BJ (cell line): ENCODE measurements around the gene KRTAP5-5. TPM values are rescaled to one million over a fixed set of nuclear protein-coding genes. Genes with fewer than 3 reads are reported as not detected.
"Not testable (repeated sequence)": the region's sequence is repeated elsewhere in the genome, so short reads cannot be mapped to it uniquely, and the experiment has no call there.

ENCODE experiments used
- CTCF ChIA-PET: fragments of 350-600 bp; formaldehyde crosslinking; extraction: SDS; loops from one replicate; lab custom pipeline; 2021; ENCODE audit warnings: antibody characterized with exemption, inconsistent platforms; lab: Yijun Ruan, JAX
- POLR2A ChIA-PET: fragments of 300-600 bp; sonication (Branson Sonifier 250); formaldehyde crosslinking; extraction: SDS; loops from one replicate; lab custom pipeline; 2021; ENCODE audit warnings: antibody characterized with exemption; lab: Charles Lee
- DNase-seq: peaks from one replicate; pipeline ENCODE4 v3.0.0-alpha.2; 2011; ENCODE audit warnings: low read depth
- H3K27me3 ChIP-seq: 2 replicates; pipeline ENCODE4 v1.6.0; 2011; ENCODE audit warnings: low read length; ENCODE audit not compliant: control insufficient read depth, insufficient read depth
- H3K36me3 ChIP-seq: 2 replicates; pipeline ENCODE4 v1.5.1; 2011; ENCODE audit warnings: low read length; ENCODE audit not compliant: control insufficient read depth, insufficient read depth
- H3K4me3 ChIP-seq: 2 replicates; pipeline ENCODE4 v1.5.1; 2011; ENCODE audit warnings: low read depth, mild to moderate bottlenecking, control low read depth, low read length
- polyA plus RNA-seq: library from polyadenylated mRNA; depleted of rRNA; stranded (reverse); fragments of >200 nt; gene quantifications from 2 replicates; pipeline ENCODE4 v1.2.3, GENCODE V29; 2011
- TF ChIP-seq, protein P1 (sequence below): IDR thresholded peaks from 2 replicates; pipeline ENCODE4 v1.5.1; 2011; ENCODE audit warnings: low read depth, mild to moderate bottlenecking, control low read depth, inconsistent platforms, low read length, moderate library complexity; ENCODE audit not compliant: insufficient read depth

Gene KRTAP5-5
- polyA plus RNA-seq, 1 experiment = not detected

DNA sequence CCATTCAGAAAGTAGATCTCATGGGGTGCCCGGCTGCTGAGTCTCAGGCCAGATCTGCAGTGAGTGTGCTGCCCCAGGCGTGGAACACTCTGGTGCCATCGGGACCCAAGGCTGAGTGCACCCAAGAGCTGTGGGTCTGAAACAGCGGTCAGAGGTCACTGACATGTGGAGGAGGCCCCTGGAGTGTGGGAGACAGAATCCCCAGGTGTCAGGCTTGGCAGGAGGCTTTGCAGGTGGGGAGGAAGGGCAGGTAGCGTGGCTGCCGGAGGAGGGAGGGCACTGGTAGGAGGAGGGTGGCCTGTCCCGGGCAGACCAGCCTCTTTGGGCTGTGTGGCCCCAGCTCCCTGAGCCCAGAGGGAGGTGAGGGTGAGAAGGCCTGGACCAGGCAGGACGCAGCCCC lies 35.7 kb downstream of the KRTAP5-5 start:
- TF ChIP-seq, protein P1, sequence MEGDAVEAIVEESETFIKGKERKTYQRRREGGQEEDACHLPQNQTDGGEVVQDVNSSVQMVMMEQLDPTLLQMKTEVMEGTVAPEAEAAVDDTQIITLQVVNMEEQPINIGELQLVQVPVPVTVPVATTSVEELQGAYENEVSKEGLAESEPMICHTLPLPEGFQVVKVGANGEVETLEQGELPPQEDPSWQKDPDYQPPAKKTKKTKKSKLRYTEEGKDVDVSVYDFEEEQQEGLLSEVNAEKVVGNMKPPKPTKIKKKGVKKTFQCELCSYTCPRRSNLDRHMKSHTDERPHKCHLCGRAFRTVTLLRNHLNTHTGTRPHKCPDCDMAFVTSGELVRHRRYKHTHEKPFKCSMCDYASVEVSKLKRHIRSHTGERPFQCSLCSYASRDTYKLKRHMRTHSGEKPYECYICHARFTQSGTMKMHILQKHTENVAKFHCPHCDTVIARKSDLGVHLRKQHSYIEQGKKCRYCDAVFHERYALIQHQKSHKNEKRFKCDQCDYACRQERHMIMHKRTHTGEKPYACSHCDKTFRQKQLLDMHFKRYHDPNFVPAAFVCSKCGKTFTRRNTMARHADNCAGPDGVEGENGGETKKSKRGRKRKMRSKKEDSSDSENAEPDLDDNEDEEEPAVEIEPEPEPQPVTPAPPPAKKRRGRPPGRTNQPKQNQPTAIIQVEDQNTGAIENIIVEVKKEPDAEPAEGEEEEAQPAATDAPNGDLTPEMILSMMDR = no peak
- H3K36me3 ChIP-seq = no peaks in the 10 kb centered on the region
- no peak overlapping the region for H3K4me3 ChIP-seq
- peaks cover 16% of the 10 kb centered on the region for H3K27me3 ChIP-seq
- ChIA-PET POLR2A (no interaction called here), CTCF (no interaction called here)
- no peak for DNase-seq

DNA sequence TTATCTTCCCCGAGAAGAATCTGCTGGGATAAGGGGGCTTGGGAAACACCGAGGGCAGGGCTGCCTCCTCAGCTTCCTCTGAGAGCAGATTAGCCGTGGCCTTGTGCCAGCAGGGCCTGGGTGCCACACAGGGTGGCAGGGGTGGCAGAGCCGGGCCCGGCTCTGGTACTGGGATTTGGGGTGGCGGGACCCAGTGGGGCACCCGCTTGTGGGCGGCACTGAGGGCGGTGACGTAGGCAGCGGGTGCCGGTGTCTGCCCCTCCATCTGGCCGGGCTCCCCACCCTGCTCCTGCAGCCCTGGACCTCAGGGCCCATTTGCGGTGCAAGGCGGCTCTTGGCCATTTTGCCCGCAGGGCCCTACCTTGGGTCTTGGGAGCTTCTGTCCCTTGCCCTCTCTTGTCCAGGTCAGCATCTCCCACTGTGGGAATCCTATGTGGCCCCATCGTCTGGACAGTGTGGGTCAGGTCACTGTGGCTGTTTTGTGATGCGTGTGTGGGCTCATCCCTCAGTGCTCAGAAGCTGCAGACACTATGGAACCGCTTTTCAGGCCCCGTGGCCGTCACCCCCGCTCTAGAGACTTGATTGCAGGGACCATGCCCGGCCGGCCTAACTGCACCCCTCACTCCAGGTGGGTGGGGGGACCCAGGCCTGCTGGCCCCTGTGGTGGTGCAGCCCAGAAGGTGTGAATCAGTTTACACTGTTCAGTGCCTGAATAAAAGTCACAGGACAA lies 37.7 kb downstream of the KRTAP5-5 start:
- CTCF ChIA-PET = no interaction called here
- Histone ChIP-seq H3K4me3 (no peak overlapping the region), H3K27me3 (peaks cover 13% of the 10 kb centered on the region), H3K36me3 (no peaks in the 10 kb centered on the region)
- no peak for DNase-seq
- POLR2A ChIA-PET = no interaction called here
- TF ChIP-seq, protein P1 = no peak

DNA sequence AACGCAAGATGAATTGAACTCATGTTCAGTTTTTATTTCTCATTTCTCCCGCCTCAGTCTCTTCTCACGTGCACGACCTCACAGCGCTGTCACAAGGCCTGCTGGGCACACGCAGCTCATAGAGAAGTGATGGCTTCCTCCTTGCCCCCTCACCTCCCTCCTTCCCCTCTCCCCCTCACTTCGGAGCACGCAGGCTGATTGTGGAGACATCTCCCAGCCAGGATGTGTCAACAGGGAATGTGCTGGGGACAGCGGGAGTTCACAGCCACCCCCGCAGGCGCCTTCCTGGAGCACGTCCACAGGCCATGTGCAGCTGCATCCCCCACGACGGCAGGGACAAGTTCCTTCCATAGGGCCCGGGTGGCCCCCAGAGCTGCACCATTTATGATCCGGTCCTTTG lies 38.3 kb downstream of the KRTAP5-5 start:
- Histone ChIP-seq H3K4me3 (no peak overlapping the region), H3K36me3 (no peaks in the 10 kb centered on the region), H3K27me3 (peaks cover 16% of the 10 kb centered on the region)
- POLR2A ChIA-PET = no interaction called here
- CTCF ChIA-PET = interaction anchor here (1.3 kb wide), 1 partner anchor 15 kb away, joined by 5 read pairs; no protein-coding TSS in a partner anchor
- TF ChIP-seq, protein P1 = no peak
- DNase-seq = no peak

- TF ChIP-seq, protein P1 = no peak
- peaks cover 17% of the 10 kb centered on the region for H3K27me3 ChIP-seq
These were observed 39.4 kb downstream of the KRTAP5-5 start for GRCh38 chr11:1668911-1669473.

GRCh38 chr11:1669546-1670218 lies 40.1 kb downstream of the KRTAP5-5 start:
- peaks cover 21% of the 10 kb centered on the region for H3K27me3 ChIP-seq
- ChIA-PET CTCF (interaction anchor here (1.0 kb wide), 1 partner anchor 17 kb away, joined by 3 read pairs; no protein-coding TSS in a partner anchor), POLR2A (no interaction called here)
- no peak for DNase-seq
- H3K36me3 ChIP-seq = no peaks in the 10 kb centered on the region
- TF ChIP-seq, protein P1 = no peak
- H3K4me3 ChIP-seq = no peak overlapping the region

More at GRCh38 chr11:1668911-1669473, 39.4 kb downstream of the KRTAP5-5 start:
- no peak for DNase-seq
- POLR2A ChIA-PET = interaction anchor here (0.7 kb wide), 1 partner anchor 95 kb away, joined by 5 read pairs; no protein-coding TSS in a partner anchor
- Histone ChIP-seq H3K36me3 (no peaks in the 10 kb centered on the region), H3K4me3 (no peak overlapping the region)
- CTCF ChIA-PET = interaction anchor here (1.3 kb wide), 1 partner anchor 16 kb away, joined by 5 read pairs; no protein-coding TSS in a partner anchor

- DNase-seq, H3K36me3 ChIP-seq, H3K4me3 ChIP-seq, POLR2A ChIA-PET: not testable (repeated sequence)
- CTCF ChIA-PET = interaction anchor here (1.0 to 1.6 kb wide), 2 partner anchors 18 to 162 kb away, joined by 3 to 4 read pairs; no protein-coding TSS in a partner anchor
- H3K27me3 ChIP-seq = peaks cover 26% of the 10 kb centered on the region
These were observed 40.9 kb downstream of the KRTAP5-5 start for GRCh38 chr11:1670457-1670856.
